SH-SY5Y (cell line): ENCODE data around the gene ARHGAP32.
A peak's percentile ranks its signal among the peaks of the same experiment; 100 is the strongest.

Experiments
- GATA2 ChIP-seq: IDR thresholded peaks from 2 replicates; pipeline ENCODE4 v1.6.1; 2011; ENCODE audit warnings: mild to moderate bottlenecking, low read depth, low read length
- GATA3 ChIP-seq: IDR thresholded peaks from 2 replicates; pipeline ENCODE4 v1.6.1; 2011; ENCODE audit warnings: low read depth, mild to moderate bottlenecking, low read length, moderate library complexity

GRCh38 chr11:128963744-128964325, 228.3 kb downstream of the ARHGAP32 start:
- TF ChIP-seq GATA3: no peak
- 0 out of 2 replicates have a peak, but pooled peaks have one; percentile 16 for TF ChIP-seq GATA2
